Astrocyte of the cerebellum (primary cell): ENCODE measurements around the gene SIM2.

Experiments used
- DNase-seq: peaks from one replicate; pipeline ENCODE4 v3.0.0-alpha.2; 2011; ENCODE audit warnings: low read depth
- H3K4me3 ChIP-seq: 2 replicates; pipeline ENCODE4 v1.5.1; 2011; ENCODE audit warnings: mild to moderate bottlenecking, low read depth, low read length, moderate library complexity
- in situ Hi-C: cut with HindIII; loops from 2 replicates; pipeline ENCODE4 v1.10.0; 2017; ENCODE audit warnings: low sequenced_read_pairs
- TF ChIP-seq, protein P1 (sequence below): IDR thresholded peaks from 2 replicates; pipeline ENCODE4 v1.5.1; 2012; ENCODE audit warnings: low read length, low read depth, moderate library complexity, mild to moderate bottlenecking; ENCODE audit errors: missing control alignments

SIM2 gene

DNA sequence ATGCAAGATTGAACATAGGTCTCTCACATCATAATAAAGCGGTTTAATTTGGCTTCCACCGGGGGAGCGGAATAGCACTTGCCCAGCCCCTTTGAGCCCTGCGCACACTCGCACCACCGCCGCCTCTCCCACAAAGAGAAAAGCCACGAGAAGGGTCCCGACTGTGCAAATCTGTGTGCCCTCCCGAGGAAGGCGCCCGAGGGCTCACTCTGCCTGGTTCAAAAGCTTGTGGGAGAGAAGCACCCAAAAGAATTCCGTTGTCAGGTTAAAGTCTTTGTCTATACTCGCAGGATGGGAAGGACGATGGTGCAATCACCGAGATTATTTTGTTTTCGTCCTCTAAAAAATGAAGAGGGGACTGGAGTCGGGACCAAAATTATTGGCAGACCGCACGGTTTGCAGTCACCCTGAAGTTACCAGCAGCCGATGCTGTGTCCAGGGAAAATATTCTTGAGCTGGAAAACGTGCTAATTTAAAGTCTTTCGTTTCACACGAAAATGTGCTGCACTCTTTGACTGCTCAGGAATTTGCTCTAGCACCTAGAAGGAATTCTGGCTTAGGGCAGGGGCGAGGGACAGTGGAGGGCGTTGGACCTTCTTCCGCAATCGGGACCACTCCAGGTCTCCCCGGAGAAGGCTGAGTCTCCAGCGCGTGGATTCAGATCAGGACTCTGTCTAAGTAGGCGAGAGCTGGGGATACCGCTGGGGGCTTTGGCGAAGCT lies 6.6 kb upstream of the SIM2 start:
- TF ChIP-seq, protein P1, sequence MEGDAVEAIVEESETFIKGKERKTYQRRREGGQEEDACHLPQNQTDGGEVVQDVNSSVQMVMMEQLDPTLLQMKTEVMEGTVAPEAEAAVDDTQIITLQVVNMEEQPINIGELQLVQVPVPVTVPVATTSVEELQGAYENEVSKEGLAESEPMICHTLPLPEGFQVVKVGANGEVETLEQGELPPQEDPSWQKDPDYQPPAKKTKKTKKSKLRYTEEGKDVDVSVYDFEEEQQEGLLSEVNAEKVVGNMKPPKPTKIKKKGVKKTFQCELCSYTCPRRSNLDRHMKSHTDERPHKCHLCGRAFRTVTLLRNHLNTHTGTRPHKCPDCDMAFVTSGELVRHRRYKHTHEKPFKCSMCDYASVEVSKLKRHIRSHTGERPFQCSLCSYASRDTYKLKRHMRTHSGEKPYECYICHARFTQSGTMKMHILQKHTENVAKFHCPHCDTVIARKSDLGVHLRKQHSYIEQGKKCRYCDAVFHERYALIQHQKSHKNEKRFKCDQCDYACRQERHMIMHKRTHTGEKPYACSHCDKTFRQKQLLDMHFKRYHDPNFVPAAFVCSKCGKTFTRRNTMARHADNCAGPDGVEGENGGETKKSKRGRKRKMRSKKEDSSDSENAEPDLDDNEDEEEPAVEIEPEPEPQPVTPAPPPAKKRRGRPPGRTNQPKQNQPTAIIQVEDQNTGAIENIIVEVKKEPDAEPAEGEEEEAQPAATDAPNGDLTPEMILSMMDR: no peak
- no peak for DNase-seq
- H3K4me3 ChIP-seq: no peak overlapping the region
- in situ Hi-C loops: no loop called here

DNA sequence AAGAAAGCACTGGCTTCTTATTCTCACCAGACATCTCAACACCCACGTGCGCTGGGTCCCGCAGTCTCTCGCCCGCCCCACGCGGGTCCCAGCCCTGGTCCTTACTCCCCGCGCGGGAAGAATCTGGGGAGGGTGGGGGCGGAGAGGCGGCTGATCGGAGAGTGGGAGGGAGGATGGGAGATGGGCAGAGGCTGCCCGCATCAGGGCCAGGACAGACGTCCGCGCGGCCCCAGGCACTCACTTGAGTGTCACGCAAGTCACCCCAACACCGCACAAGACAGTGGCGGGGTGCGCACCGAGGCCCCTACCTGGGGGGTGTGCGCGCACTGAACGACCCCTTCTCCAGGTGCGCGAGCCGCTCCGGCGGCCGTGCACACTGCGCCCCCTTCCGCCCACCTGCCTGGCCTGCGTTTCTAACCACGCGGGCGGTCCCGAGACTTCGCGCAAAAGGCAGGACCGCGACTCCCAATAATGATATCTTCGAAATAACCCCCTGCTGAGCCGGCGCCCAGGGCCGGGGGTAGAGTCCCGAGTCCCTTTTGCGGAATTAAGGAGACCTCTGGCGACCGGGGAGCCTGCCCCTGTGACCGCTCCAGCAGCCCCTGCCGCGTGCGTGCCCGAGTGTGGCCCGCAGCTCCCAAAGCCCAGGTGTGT lies 6.0 kb upstream of the SIM2 start:
- DNase-seq: no peak
- H3K4me3 ChIP-seq: no peak overlapping the region
- in situ Hi-C loops: no loop called here
- TF ChIP-seq, protein P1: no peak

DNA sequence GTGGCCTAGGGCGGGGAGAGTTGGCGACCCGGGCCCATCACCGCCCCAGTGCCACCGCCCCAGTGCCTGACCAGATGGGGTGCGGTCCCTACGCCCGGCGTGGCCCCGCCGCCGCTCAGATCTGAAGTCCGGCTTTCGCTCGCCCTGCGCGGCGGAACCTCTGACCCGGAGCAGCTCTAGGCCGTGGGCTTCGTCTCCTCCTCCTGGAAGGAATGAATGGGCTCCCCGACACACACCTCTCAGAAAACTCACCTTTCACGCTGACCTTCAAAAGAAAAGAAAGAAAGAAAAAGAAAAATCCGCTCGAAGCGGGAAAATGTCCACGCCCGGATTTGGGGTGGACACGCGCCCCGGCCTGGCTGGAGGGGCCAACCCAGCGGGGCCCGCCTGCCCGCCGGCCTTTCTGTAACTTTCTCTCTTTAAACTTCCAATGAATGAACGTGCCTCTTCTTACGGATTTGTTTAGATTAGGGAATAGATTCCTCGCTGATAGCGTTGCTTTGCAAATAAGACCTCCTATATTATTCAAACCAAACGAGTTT lies 5.4 kb upstream of the SIM2 start:
- TF ChIP-seq, protein P1: no peak

DNA sequence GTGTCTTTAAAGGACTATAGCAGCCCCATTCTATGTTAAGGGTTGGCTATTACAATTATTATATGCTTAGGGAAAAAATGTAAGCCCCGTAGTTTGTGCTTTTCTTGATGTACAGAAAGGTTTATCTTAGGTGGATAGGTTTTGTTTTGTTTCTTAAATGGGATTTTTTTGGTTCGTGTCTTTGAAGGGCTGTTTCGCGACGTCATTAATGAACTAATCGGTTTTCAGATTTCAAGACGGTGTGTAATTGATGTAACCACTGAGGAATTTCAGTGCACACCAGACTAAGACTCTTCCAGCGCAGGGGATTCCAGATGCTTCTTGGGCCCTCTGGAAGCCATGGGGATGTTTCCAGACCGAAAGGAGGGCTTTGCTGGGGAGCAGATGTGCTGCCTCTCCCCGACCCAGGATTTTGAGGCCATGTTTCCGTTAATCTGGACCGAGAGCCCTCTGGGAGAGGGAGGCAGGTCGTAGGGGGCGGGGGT lies 4.8 kb upstream of the SIM2 start:
- H3K4me3 ChIP-seq: no peak overlapping the region
- TF ChIP-seq, protein P1: no peak
- no peak for DNase-seq
- in situ Hi-C loops: no loop called here

More for the DNA sequence above, 5.4 kb upstream of the SIM2 start:
- H3K4me3 ChIP-seq: no peak overlapping the region
- in situ Hi-C loops: no loop called here
- no peak for DNase-seq

DNA sequence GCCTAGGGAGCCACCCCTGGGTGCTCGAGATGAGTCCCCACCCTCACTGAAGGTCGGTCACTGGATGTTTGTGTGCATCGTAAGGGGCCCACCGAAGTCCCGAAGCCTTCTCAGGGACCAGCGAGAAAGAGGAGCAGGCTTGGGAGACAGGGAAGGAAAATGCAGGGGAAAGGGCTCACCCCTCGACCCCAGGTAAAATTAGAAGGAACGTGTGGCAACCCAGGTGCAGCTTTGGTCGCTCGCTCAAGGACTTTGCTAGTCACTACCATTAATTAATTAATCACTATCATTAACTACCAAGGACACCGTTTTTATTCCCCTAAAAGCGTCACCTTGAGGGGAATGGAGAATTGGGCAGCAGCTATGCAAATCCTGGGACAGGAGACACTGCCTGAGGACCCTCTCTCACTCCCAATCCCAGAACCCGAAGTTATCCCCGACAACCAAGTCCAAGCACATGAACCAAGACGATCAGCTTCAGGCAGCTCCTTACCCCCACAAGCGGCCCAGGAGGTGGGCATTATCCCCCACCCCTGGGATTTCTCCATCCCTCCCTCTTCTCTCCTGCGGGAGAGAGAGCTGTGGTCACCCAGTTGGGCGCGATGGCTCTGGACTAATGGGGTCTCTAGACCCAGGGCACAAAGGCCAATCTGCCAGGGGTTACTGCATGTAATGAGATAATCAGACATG lies 4.2 kb upstream of the SIM2 start:
- in situ Hi-C loops: no loop called here
- TF ChIP-seq, protein P1: no peak
- no peak for DNase-seq
- no peak overlapping the region for H3K4me3 ChIP-seq

DNA sequence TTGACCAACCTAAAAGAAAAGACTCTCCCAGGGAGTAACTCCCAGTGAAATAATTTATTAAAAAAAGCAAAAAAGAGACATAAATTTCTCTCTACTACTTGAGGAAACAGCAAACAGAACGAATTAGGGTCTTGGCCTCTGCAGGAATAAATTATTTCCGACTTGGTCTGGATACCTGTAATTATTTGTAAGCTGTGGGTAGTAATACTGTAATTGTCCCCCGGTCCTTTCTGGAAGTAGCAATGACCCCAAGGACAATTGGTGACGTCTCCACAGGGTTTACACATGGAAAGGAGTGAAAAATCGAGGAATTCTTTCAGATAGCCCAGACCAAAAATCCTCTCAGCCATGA lies 3.7 kb upstream of the SIM2 start:
- in situ Hi-C loops: no loop called here

More for the DNA sequence above, 3.7 kb upstream of the SIM2 start:
- TF ChIP-seq, protein P1: no peak
- no peak for DNase-seq
- no peak overlapping the region for H3K4me3 ChIP-seq
